ENCODE data around the gene AMBP. TPM values are rescaled to one million over a fixed set of nuclear protein-coding genes. Genes with fewer than 3 reads are reported as not detected.

AMBP gene
- polyA plus RNA-seq, 2 of the 4 experiments (the other 2 are of a cell fraction), result 6.1 to 9.4 TPM

GRCh38 chr9:114029311-114030170 is 48.6 kb downstream of the AMBP start (continued):
- TF ChIP-seq REST (IDR thresholded peaks at IDR 0.05), result no peak
- TF ChIP-seq, protein P1, sequence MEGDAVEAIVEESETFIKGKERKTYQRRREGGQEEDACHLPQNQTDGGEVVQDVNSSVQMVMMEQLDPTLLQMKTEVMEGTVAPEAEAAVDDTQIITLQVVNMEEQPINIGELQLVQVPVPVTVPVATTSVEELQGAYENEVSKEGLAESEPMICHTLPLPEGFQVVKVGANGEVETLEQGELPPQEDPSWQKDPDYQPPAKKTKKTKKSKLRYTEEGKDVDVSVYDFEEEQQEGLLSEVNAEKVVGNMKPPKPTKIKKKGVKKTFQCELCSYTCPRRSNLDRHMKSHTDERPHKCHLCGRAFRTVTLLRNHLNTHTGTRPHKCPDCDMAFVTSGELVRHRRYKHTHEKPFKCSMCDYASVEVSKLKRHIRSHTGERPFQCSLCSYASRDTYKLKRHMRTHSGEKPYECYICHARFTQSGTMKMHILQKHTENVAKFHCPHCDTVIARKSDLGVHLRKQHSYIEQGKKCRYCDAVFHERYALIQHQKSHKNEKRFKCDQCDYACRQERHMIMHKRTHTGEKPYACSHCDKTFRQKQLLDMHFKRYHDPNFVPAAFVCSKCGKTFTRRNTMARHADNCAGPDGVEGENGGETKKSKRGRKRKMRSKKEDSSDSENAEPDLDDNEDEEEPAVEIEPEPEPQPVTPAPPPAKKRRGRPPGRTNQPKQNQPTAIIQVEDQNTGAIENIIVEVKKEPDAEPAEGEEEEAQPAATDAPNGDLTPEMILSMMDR (IDR thresholded peaks at IDR 0.05), result no peak
- TF ChIP-seq POLR2AphosphoS2 (conservative IDR thresholded peaks at IDR 0.05; ENCODE audit: low read length), result no peak
- no peak for TF ChIP-seq ELK1 (IDR thresholded peaks at IDR 0.05; ENCODE audit: low read depth, low read length)
- TF ChIP-seq RNF2 (IDR thresholded peaks at IDR 0.05; ENCODE audit: borderline replicate concordance, low read depth), result no peak
- TF ChIP-seq SMC3 (IDR thresholded peaks at IDR 0.05), result no peak

DNA sequence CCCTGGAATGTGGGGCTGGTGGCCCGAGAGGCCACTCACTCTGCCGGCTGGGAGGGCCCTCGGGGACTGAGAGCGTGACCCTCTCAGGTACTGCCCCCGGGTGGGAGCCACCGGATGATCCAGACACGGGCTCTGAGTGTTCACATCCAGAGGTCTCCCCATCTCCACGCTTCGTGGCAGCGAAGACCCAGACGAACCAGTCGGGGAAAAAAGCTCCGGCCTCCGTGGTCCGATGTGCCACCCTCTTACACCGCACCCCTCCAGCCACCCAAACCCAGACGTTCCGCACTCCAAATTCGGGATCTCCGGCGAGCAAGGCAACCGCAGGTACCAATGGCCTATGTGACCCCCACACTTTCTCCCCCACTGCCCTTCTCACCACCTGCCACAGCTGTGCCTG is 49.5 kb downstream of the AMBP start:
- ChIA-PET POLR2A (no interaction called here), CTCF (interaction anchor here (1.1 kb wide), 1 partner anchor 11 kb away, joined by 3 read pairs; no protein-coding TSS in a partner anchor)
- Histone ChIP-seq H3K4me2 (no peak overlapping the region), H3K4me3 (no peak overlapping the region), H3K9me3 (peaks cover 9% of the 10 kb centered on the region; the same call in 2 of the 3 replicates), H3K4me1 (no peaks in the 10 kb centered on the region), H3K27ac (no peak overlapping the region)
- no peak for TF ChIP-seq ZC3H11A (IDR thresholded peaks at IDR 0.05)
- no peak for TF ChIP-seq NFE2L2 (conservative IDR thresholded peaks at IDR 0.05; ENCODE audit: low read length)
- no peak for TF ChIP-seq GATA3 (IDR thresholded peaks at IDR 0.05; ENCODE audit: borderline replicate concordance)
- TF ChIP-seq ESRRA (IDR thresholded peaks at IDR 0.05; ENCODE audit: borderline replicate concordance, low read length), result no peak
- TF ChIP-seq RFX5 (IDR thresholded peaks at IDR 0.05), result no peak
- TF ChIP-seq CBX2 (IDR thresholded peaks at IDR 0.05; ENCODE audit: borderline replicate concordance, low read depth), result no peak
- 96% methylated on average over 20 of the region's 22 CpGs for WGBS (ENCODE audit: missing lambda C conversion rate)
- no peak for FAIRE-seq
- no peak for DNase-seq (ENCODE audit: low read depth in 1 of 2, low spot score in 1 of 2)
- ATAC-seq, result no peak

DNA sequence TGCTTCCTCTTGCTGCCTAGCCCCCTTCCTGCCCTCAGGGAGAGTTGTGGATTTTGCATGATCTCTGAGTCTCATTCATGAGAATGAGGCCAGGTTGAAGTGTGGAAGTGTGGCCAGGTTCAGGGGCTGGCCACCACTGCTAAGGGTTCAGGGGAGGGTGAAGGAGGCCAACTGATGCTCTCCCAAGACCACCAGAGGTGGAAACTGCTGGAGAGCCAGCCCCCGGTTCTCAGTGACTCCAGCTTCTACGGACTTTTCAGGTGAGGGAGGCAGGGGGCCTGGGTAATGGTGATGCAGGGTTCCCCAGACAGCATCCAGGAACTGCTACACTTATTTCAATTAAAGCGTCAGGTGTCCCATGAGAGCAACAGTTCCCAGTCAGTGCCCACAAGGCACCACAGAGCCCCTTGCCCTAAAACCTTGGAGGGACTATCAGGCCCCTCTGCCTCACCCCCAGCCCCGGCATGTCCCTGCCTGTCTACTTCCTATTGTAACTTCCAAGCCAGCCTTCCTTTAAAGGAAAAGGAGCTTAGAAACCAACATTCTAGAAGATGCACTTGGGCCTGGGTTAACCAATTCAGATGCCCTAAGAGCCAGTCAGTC is 50.1 kb downstream of the AMBP start:
- H3K9me3 ChIP-seq, result peaks cover 15% of the 10 kb centered on the region; the same call in 2 of the 3 replicates
- H3K27ac ChIP-seq, result no peak overlapping the region
- no peak overlapping the region for H3K4me3 ChIP-seq
- TF ChIP-seq MAX (IDR thresholded peaks at IDR 0.05) (no peak), TFCP2L1 (CRISPR knock-in tag; IDR thresholded peaks at IDR 0.05) (no peak), CBX2 (IDR thresholded peaks at IDR 0.05; ENCODE audit: borderline replicate concordance, low read depth) (no peak), BCL3 (IDR thresholded peaks at IDR 0.05) (no peak), SMC3 (IDR thresholded peaks at IDR 0.05) (no peak), RAD21 (conservative IDR thresholded peaks at IDR 0.05 in 1 of 2, IDR thresholded peaks at IDR 0.05 in 1 of 2) (no peak), ZNF302 (CRISPR knock-in tag; IDR thresholded peaks at IDR 0.05) (no peak), CBX8 (IDR thresholded peaks at IDR 0.05) (no peak), PHF8 (IDR thresholded peaks at IDR 0.05; ENCODE audit: borderline replicate concordance, low read depth) (no peak), JUN (IDR thresholded peaks at IDR 0.05) (no peak), ESRRA (IDR thresholded peaks at IDR 0.05; ENCODE audit: borderline replicate concordance, low read length) (no peak)
- TF ChIP-seq, protein P2, sequence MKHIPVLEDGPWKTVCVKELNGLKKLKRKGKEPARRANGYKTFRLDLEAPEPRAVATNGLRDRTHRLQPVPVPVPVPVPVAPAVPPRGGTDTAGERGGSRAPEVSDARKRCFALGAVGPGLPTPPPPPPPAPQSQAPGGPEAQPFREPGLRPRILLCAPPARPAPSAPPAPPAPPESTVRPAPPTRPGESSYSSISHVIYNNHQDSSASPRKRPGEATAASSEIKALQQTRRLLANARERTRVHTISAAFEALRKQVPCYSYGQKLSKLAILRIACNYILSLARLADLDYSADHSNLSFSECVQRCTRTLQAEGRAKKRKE (CRISPR knock-in tag; IDR thresholded peaks at IDR 0.05; ENCODE audit: low read depth), result no peak
- no peak overlapping the region for H3K4me2 ChIP-seq
- CTCF ChIA-PET, result interaction anchor here (0.5 to 1.9 kb wide), 3 partner anchors 10 to 33 kb away, joined by 3 to 4 read pairs (median 3); no protein-coding TSS in a partner anchor
- POLR2A ChIA-PET, result no interaction called here
- ATAC-seq, result no peak
- WGBS (ENCODE audit: missing lambda C conversion rate), result 89% methylated on average over 4 of the region's 4 CpGs
- no peak for DNase-seq (ENCODE audit: low read depth in 1 of 2, low spot score in 1 of 2)
- H3K4me1 ChIP-seq, result no peaks in the 10 kb centered on the region
- no peak for FAIRE-seq

Data from A549 (cell line).